Right lung (tissue), 5 donors: ENCODE results near the gene GALP. TPM values are rescaled to one million over a fixed set of nuclear protein-coding genes. Genes with fewer than 3 reads are reported as not detected.
"Not testable (repeated sequence)": the region's sequence is repeated elsewhere in the genome, so short reads cannot be mapped to it uniquely, and the experiment has no call there.

Experiments used
- DNase-seq, 2 donors: peaks; one replicate each; pipeline ENCODE4 v3.0.0-alpha.2; 2013
- polyA plus RNA-seq, 5 donors: library from polyadenylated mRNA; unstranded; fragments of 120-200 nt; gene quantifications; one replicate each; pipeline versions ENCODE4 v1.2.1 to v1.2.3, GENCODE V29; 2013; ENCODE audit warnings: inconsistent platforms in 1 of 5, low replicate concordance in 1 of 5; ENCODE audit not compliant: insufficient read length in 5 of 5, insufficient read depth in 1 of 5

GALP gene
- polyA plus RNA-seq, 5 donors = not detected

DNA sequence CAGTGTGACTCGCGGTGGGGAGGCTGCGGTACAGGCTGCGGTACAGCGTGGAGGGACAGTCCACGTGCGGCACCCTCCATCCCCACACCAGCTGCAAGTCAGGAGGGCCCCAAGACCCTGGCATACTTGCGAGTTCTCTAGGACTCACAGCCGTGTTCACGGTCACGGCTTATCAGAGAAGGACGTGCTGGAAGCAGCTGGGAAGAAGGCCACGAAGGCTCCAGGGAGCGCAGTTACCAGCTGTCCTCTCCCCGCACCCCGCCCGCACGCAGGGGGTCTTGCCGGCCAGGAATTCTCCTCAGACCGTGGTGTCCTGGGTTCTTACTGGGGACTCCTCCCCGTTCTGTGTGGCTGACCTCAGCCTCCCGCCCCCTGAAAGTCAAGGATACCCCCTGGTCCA is 28.5 kb upstream of the GALP start:
- no peak for DNase-seq

DNA sequence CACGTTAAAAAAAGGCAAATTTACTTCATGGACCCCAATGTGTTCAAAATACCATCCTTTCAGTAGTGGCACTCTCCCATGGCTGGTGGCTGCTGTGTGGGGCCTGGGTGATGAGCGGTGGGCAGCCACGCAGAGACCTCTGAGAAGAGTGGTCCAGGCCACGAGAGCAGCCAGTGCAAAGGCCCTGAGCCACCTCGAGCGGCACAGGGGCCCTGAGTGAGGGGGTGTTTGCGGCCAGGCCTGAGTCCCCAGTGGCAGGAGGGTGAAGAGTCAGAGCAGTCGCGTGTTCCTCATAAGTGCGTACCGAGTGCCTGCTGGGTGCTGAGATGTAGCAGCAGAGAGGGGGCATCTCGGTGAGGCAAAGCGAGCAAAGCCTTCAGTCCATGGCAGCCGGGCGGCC is 27.7 kb upstream of the GALP start:
- no peak for DNase-seq

DNA sequence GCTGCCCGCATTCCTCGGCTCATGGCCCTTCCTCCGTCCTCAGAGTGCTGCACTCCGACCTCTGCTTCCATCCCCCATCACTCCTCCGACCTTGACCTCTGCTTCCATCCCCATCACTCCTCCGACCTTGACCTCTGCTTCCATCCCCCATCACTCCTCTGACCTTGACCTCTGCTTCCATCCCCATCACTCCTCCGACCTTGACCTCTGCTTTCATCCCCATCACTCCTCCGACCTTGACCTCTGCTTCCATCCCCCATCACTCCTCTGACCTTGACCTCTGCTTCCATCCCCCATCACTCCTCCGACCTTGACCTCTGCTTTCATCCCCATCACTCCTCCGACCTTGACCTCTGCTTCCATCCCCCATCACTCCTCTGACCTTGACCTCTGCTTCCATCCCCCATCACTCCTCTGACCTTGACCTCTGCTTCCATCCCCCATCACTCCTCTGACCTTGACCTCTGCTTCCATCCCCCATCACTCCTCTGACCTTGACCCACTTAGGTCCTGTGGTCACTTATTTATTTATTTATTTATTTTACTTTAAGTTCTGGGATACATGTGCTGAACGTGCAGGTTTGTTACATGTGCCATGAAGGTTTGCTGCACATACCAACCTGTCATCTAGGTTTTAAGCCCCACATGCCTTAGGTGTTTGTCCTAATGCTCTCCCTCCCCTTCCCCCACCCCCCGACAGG is 26.7 kb upstream of the GALP start:
- not testable (repeated sequence) for DNase-seq

DNA sequence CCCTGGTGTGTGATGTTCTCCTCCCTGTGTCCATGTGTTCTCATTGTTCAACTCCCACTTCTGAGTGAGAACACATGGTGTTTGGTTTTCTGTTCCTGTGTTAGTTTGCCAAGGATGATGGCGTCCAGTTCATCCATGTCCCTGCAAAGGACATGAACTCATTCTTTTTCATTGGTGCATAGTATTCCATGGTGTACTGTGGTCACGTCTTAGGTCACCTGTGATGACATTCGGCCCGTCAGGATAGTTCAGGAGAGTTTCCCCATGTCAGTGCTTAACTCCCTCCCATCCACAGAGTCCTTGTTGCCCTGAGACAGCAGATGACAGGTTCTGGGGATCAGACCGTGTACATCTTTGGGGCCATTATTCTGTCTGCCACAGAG is 26.2 kb upstream of the GALP start:
- DNase-seq = no peak

DNA sequence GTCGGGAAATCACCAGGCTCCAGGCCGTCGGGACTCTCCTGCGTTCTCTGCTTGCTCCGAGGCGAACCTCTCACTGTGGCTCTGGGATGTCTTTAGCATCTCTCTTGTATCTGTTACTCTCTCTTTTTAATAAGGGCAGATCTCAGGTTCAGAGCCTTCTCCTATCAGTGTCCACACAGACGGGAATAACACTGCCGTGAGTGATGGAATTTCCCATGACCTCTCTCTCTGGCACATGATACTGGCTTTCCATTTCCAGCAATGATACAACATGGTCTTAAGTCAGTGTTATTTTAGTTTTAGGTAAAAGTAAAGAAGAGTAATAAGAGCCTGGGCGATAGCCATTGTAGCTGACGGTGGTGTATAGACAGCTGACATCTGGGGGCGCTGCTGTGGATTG is 25.4 kb upstream of the GALP start:
- no peak for DNase-seq

DNA sequence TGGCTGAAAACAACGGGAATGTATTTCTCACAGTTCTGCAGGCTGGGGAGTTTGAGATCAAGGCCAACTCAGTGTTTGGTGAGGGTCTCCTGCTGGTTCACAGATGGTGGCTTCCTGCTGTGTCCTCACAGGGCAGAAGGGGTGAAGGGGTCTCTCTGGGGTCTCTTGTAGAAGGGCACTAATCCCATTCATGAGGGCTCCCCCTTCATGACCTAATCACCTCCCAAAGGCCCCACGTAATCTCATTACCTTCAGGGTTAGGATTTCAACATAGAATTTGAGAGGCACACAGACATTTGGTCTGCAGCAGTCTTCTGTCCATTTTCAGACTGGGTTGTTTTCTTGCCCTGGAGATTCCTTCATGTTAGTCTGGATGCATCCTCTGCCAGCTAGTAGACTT is 23.2 kb upstream of the GALP start:
- DNase-seq = no peak

DNA sequence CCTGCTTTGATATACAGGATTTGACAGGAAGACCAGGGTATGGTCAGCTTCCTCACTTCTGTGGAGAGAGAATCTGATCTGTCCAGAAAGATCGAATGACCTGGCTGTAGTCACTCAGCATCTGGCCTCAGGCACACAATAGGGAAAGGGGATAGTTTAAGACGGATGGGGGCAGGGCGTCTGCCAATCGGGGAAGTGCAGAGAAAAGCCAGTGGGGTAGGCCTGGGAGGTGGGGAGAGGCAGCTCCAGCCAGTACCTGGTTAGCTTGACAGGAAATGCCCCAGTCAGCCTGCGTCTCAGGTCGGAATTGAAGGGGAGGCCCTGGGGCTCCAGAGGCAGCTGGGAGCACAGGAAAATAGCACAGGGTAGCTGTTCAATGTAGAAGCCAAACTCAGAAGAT is 22.3 kb upstream of the GALP start:
- no peak for DNase-seq

DNA sequence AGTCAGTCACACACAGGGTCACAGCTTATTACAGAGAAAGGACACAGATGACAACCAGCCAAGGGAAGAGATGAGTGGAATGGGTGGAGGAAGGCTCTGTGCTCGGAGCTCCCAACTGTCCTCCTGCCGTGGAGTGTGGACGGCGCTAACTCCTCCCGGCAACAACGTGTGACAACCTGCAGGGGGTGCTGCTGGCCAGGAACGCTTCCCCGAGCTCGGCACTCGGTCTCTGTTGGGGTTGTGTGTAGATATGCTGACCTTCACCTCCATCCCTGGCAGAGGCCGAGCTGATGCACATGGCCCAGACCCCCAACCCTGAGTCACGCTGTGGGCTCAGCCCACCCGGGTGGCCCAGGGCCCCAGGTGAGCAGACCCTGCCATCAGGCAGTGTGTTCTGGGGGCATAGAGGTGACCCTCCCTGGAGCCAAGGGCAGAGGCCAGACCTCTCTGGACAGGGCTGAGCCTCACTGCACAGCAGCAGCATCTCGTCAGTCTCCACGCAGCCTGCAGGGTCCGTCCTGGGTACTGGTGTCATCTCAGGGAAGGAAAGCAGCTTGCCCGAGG is 20.6 kb upstream of the GALP start:
- no peak for DNase-seq

DNA sequence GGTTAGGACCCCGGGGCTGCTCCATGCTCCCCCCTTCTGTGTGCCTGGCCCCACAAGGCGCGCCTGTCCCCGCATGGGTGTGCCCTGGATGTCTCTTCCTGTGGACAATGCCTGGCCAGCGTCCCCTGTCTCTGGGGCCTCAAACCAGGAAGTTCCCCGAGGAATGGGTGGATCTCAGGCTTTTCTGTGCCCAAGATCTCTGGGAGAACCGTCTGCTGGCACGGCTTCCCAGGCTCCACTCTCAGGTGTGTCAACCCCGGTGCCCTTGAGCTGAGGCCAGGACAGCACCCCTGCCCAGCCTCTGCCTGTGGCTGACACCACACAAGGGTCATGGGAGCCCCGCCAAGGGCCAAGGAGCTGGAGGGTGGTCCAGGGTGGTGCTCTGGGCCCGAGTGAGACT is 19.0 kb upstream of the GALP start:
- no peak for DNase-seq

DNA sequence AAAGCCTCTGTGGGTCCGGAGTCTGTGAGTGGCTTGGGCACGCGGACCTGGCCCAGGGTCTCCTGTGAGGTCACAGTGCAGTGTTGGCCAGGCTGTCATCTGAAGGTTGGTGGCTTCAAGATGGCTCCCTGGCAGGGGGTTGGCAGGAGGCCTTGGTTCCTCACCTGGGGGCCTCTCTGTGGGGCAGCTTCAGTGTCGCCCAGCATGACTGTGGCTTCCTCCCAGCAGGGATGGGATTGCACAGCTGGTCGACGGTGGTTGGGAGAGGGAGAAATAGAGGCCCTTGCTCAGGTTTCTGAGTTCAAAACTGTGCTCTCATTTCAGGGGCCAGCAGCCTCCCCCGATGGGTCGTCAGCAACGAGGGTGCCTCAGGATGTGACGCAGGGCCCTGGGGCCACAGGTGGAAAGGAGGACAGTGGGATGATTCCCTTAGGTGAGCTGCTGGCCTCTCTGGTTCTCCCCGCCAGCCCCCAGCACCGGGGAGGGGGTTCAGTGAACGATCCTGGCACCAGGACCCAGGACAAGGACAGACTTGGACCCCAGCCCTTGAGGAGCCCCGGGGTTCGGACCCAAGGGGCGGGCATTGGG is 17.5 kb upstream of the GALP start:
- DNase-seq = no peak

DNA sequence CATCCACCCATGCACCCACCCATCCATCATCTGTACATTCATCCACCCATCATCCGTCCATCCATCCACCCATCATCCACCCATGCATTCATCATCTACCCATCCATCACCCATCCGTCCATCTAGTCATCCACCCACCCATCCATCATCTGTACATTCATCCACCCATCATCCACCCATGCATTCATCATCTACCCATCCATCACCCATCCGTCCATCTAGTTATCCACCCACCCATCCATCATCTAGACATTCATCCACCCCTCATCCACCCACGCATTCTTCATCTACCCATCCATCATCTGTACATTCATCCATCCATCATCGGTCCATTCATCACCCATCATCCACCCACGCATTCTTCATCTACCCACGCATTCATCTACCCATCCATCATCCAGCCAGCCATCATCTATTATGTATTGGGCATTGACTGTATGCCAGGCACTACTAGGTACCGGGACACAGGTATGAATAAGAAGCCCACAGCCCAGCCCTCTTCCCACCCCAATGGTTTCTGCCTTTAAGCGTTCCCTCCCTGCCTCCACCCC is 16.7 kb upstream of the GALP start:
- DNase-seq = no peak

DNA sequence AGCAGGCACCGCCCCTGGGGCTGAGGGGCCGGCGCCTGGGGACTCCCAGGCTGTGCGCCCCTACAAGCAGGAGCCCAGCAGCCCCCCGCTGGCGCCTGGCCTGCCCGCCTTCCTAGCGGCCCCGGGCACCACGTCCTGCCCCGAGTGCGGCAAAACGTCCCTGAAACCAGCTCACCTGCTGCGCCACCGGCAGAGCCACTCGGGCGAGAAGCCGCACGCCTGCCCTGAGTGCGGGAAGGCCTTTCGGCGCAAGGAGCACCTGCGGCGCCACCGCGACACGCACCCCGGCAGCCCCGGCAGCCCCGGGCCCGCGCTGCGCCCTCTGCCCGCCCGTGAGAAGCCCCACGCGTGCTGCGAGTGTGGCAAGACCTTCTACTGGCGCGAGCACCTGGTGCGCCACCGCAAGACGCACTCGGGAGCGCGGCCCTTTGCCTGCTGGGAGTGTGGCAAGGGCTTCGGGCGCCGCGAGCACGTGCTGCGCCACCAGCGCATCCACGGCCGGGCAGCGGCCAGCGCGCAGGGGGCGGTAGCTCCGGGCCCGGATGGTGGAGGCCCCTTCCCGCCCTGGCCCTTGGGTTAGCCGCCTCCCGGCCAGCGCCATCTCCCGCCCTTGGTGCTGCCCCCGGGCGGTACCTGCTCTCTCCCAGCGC is 16.1 kb upstream of the GALP start:
- no peak for DNase-seq

DNA sequence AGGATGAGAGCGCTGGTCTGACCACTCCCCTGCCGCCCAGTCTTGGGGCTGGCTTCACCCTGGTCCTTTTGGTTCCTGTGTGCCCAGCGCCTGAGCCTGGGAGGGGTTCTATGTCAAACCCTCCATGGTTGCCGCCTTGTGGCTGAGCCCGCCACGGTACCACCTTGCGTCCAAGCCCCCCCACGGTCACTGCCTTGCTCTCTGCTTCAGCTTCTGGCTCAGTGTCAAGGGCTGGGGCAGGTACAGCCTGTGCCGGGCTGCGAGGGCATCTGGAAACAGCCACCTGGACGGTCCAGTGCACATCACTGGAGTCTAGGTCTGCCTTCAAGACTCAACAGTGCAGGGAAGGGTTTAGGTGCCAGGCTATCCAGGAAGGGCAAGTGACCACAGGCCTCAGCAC is 14.3 kb upstream of the GALP start:
- DNase-seq = no peak

DNA sequence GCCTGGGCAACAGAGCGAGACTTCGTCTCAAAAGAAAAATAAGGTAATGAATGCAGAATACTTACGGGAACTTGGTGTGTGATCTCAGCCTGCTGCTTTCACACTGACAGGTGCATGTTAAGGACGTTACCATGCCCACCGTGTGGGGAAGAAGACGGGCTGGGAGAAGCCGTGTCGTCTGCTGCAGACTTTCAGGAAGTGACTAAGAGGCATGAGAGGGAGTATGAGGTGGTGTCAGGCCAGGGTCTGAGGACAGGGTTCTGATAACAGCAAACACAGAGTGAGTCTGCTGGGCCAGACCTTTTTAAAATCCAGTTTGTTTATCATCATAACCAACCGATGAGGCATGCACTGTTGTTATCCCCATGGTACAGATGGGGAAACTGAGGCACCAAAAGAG is 13.6 kb upstream of the GALP start:
- DNase-seq = no peak

DNA sequence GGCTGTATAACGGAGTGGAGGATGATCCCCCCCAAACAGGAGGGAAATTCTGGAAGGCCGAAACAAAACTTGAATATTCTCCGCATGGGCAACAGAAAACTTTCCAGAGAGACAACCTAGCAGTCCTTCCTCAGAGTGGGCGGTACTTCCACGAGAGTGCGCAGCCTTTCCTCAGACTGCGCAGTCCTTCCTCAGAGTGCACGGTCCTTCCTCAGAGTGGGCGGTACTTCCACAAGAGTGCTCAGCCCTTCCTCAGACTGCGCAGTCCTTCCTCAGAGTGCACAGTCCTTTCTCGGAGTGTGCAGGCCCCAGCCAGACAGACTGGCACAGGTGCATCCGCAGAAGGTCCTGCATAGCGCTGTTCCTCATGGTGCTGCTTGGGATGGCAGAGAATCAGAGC is 12.7 kb upstream of the GALP start:
- no peak for DNase-seq

DNA sequence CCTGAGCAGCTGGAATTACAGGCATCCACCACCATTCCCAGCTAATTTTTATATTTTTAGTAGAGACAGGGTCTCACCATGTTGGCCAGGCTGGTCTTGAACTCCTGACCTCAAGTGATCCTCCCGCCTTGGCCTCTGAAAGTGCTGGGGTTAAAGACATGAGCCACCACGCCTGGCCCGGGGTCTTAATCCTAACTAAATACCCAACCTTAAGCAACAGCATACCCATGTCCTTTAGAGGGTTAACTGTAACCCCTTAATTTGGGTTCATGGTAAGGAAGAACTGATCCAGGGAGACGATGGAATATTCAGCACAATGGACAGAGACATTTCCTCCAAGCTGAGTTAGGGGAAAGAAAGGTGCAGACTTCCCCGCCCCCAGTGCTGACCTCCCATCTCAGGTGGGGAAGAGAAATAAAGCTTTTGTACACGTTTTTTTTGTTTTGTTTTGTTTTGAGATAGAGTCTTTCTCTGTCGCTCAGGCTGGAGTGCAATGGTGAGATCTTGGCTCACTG is 8.7 kb upstream of the GALP start:
- DNase-seq = no peak

DNA sequence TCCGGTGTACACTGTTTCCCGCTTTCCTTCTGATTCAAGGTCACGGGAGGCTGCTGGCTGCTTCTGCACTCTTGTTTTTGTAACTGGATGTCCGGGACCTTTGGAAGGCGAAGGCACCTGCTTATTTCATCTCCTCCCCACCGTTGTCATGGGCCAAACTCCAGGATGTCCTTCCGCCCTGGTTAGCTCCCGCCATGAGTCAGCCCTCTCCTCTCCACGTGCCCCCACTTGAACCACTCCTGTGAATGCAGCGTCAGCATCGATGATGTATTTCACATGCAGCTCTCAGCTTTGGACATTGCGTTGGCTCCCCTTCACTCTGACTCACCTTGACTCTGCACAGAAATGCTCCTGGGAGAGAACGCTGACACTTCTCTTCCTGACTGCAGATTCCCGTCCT is 5.5 kb upstream of the GALP start:
- DNase-seq = no peak

DNA sequence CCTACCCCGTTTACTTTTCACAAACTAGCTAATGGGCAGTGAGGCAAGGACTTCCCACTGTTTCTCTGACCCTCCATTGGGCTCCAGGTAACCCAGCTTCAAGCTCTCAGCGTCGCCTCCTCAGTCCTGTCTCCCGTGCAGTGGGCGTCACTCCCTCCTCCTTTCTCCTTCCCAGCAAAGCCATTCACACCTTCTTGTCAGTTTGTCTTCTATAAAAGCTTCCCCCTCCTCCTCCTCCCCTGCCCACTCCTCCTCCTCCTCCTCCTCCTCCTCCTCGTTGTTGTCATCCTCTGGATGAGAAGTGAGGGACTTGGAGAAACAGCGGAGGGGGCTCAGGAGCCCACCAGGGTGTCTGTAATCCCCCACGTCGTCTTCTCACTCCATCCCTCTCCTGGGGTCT is 1.7 kb upstream of the GALP start:
- no peak for DNase-seq

DNA sequence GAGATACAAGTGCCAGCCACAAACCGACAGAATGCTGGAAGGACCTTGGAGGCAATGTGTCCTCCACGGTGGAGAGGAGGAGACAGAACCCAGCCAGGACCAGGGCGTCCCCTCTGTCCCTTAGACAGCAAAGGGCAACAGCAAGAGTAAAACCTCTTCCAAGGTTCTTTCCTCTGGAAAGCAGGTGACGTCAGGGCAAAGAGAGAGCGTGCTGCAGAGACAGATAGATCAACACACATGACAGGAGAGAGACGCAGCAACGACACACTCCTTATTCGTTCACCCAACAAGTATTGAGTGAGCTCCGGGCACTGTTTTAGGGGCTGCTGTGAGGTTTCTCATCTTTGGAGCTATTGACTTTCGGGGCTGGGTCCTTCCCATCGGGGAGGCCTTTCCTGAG is 1.3 kb upstream of the GALP start:
- DNase-seq = no peak

DNA sequence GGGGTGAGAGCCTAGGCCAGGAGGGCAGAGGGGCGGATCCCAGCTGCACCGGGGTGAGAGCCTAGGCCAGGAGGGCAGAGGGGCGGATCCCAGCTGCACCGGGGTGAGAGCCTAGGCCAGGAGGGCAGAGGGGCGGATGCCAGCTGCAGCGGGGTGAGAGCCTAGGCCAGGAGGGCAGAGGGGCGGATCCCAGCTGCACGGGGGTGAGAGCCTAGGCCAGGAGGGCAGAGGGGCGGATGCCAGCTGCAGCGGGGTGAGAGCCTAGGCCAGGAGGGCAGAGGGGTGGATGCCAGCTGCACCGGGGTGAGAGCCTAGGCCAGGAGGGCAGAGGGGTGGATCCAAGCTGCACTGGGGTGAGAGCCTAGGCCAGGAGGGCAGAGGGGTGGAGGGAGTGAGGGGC is 502 bp downstream of the GALP start:
- DNase-seq = not testable (repeated sequence)

DNA sequence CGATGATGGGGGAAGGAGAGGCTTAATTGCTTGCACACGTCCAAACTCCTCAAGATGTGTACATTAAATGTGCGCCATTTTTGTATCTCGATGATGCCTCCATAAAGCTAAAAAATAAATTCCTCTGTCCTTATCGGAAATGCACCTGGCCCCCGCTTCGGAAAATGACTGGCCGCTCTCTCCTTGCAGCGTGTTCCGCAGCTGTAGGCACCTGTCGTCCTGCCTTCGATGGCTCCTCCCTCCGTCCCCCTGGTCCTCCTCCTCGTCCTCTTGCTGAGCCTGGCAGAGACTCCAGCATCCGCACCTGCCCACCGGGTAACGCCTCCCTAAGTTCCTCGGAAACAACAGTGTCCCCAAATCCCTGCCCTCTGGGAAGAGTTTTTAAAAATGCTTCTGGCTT is 1.1 kb downstream of the GALP start:
- no peak for DNase-seq

DNA sequence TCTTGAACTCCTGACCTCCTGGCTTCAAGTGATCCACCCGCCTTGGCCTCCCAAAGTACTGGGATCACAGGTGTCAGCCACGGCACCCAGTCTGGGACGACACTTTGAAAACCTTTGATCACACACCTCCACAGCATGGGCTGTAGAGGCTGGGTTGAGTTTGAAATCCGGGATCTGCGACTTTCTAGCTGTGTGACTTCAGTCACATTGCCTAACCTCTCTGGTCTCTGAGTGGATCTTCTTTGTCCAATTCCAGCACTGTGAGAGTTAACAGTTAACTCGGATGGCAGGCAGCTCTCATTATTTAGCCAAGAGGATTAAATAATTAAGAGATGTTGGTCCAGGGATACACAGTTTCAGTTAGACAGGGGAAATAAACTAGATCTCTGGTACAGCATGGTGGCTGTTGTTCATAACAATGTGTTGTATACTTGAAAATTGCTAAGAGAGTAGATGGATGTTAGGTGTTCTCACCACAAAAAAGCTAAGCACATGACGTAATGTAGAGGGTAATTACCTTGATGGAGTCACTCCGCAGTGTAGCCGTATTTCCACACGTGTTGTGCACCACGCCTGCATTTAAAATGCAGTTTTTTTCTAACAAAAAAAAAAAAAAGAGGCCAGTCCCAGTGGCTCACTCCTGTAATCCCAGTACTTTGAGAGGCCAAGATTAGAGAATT is 1.9 kb downstream of the GALP start:
- DNase-seq = no peak
